H4 (cell line): ENCODE measurements around the gene TPD52L3. TPM values are rescaled to one million over a fixed set of nuclear protein-coding genes. Genes with fewer than 3 reads are reported as not detected.

Experiments used
- DNase-seq: peaks from one replicate; pipeline ENCODE4 v3.0.0-alpha.2; 2015; ENCODE audit warnings: low spot score
- total RNA-seq: library from RNA; depleted of rRNA; stranded (reverse); fragments of >200 nt; shearing (Covaris generic); gene quantifications from 2 replicates; pipeline ENCODE4 v1.2.3, GENCODE V29; 2014; rRNA removed

The TPD52L3 gene
- total RNA-seq: not detected in 2 replicates

DNA sequence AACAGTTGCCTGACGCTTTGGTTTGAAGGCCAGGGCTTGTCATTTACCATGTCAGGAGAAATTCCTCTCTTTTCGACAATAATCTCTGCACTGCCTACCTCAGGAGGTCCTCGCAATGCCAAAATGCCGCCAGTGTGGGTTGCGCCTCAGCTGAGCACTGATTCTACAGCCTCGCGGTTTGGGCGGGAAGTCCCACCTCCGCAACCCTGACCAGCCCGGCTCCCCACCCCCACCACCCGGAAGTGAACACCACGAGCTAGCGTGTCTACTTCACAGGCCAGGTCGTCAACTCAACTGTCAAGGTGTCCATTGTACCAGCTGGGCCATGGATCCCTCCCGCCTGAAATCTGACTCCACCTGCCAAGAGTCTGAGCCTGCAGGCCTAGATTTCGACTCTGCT lies at the start of gene TPD52L3:
Gene TPD52L3 (plus strand): TSS at position 273 of the 400 bp plus-strand sequence. CDS start 221 bp downstream, outside the sequence.
- no peak for DNase-seq

GRCh38 chr9:6301858-6302257 lies 26.3 kb upstream of the TPD52L3 start:
- no peak for DNase-seq

GRCh38 chr9:6302417-6302816 lies 25.8 kb upstream of the TPD52L3 start:
- DNase-seq: no peak

DNA sequence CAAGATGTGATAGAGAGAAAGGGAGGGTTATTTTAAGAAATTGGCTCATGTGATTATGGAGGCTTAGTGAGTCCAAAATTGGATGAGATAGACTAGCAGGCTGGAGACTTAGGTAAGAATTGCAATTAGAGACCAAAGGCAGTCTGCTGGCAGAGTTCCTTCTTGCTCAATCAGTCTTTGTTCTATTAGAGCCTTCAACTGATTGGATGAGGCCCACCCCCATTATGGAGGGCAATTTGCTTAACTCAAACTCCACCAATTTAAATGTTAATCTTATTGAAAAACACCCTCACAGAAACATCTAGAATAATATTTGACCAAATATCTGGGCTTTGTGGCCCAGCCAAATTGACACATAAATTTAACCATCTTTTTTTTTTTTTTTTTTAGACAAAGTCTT lies 23.9 kb upstream of the TPD52L3 start:
- no peak for DNase-seq

GRCh38 chr9:6305954-6306563 lies 22.1 kb upstream of the TPD52L3 start:
- no peak for DNase-seq

GRCh38 chr9:6307551-6308096 lies 20.6 kb upstream of the TPD52L3 start:
- DNase-seq: no peak

GRCh38 chr9:6330958-6331634 lies 2.9 kb downstream of the TPD52L3 start:
- no peak for DNase-seq

DNA sequence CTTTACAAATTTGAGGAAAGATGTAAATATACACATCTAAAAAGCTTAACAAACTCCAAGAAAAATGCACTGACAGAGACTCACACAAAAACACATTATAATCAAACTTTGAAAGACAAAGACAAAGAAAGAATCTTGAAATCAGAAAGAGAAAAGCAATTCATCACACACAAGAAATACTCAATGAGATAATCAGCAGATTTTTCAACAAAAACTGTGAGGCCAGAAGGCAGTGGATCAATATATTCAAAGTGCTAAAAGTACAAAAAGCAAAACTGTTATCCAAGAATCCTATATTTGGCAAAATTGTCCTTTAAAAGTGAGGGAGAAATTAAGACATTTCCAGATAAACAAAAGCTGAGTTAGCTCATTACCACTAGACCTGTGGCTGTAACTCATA lies 6.1 kb downstream of the TPD52L3 start:
- no peak for DNase-seq

DNA sequence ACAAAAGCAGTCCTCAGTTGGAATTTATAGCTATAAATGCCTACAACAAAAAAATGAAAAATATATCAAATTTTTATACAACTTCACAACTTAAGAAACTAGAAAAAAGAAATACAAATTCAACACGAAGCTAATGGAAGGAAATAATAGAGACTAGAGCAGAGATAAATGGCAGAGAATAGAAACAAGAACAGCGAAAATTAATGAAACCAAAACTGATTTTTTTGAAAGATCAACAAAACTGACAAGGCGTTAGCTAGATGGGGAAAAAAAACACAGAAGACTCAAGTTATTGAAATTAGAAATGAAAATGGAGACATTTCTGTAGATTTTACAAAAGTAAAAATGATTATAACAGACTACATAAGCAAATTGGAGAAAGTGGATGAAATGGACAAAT lies 20.6 kb downstream of the TPD52L3 start:
- no peak for DNase-seq

GRCh38 chr9:6351737-6352136 lies 23.6 kb downstream of the TPD52L3 start:
- no peak for DNase-seq

DNA sequence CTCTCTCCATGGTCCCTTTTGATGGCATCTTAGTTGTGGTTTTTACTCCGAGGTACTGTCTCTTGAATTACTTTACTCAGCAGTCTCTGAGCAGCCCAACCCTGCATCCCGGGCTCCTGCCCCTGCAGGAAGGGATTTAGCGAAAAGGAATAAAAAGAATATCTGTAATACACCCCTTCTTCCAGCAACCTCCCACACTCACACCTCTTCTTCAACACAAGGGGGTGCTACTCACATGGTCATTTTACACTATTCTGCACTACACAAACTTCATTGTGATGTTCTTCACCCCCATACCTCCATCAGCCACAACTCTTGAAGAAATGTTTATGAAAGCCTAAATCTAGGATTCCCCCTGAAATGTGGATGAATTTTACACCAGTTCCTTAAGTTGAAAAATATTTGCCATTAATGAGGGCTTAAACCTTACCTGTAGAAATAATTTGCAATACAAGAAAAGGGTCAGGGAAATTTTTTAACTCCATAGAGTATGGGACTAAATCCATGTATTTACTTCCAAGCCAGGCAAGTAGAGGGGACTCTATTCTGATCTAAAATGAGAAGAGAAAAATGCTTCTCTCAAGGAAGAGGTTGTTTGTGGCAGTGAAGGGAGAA lies 26.0 kb downstream of the TPD52L3 start:
- peak; percentile 54 for DNase-seq

- DNase-seq: peak; percentile 9
These were observed 27.6 kb downstream of the TPD52L3 start for GRCh38 chr9:6355728-6356127.

GRCh38 chr9:6356441-6356840 lies 28.3 kb downstream of the TPD52L3 start:
- DNase-seq: no peak

GRCh38 chr9:6356904-6357303 lies 28.7 kb downstream of the TPD52L3 start:
- DNase-seq: no peak

GRCh38 chr9:6367128-6367890 lies 39.1 kb downstream of the TPD52L3 start:
- DNase-seq: no peak

GRCh38 chr9:6368831-6369230 lies 40.7 kb downstream of the TPD52L3 start:
- no peak for DNase-seq

Other genes starting within 250 kb of the TPD52L3 start
- gene IL33, start 112.6 kb upstream of the TPD52L3 start, total RNA-seq: not detected in 2 replicates
- gene UHRF2, start 84.8 kb downstream of the TPD52L3 start, total RNA-seq: 12.5 and 14.2 TPM in 2 replicates